HCT116 (cell line): ENCODE data around the gene ZSWIM3.

Experiments
- CTCF ChIP-seq, 3 experiments: fragments of 200-600 bp in 1 of 3; sonication (generic) in 1 of 3; IDR thresholded peaks in 2 of 3; conservative IDR thresholded peaks in 1 of 3; 2 replicates each; pipeline ENCODE4 v1.5.1; 2012 to 2017; ENCODE audit warnings: low read depth in 2 of 3, low read length in 2 of 3, antibody characterized with exemption in 1 of 3, borderline replicate concordance in 1 of 3, control low read depth in 1 of 3, mild to moderate bottlenecking in 1 of 3, mixed read lengths in 1 of 3, mixed run types in 1 of 3, moderate library complexity in 1 of 3; ENCODE audit not compliant: insufficient read depth in 1 of 3
- EGR1 ChIP-seq: IDR thresholded peaks from 2 replicates; pipeline ENCODE4 v1.6.1; 2012; ENCODE audit warnings: low read depth
- POLR2A ChIP-seq: IDR thresholded peaks from 2 replicates; pipeline ENCODE4 v1.7.0; 2011; ENCODE audit warnings: borderline replicate concordance; ENCODE audit not compliant: insufficient read depth, insufficient read length; ENCODE audit errors: extremely low read depth
- POLR2AphosphoS5 ChIP-seq: IDR thresholded peaks from 2 replicates; pipeline ENCODE4 v1.6.1; 2011; ENCODE audit warnings: mild to moderate bottlenecking, low read depth, low read length, moderate library complexity
- SRF ChIP-seq: IDR thresholded peaks from 2 replicates; pipeline ENCODE4 v1.6.1; 2012; ENCODE audit warnings: low read depth

DNA sequence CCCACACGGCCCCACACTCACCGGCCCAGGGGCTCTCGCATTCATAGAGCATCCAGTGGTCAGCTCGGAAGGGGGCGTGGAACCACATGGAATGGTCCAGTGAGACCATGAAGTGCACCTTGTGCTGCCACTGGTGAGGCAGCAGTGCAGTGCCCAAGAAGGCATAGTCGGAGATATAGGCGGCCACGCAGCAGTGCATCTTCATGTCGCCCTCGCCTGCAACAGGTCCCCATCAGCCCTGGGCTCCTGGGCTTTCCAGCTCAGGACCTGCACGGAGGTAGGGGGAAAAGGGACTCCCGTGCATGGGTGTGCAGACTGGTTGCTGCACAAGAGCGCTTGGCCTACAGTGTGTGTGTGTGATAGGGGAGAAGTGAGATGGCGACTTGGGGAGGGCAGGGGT is 13.9 kb upstream of the ZSWIM3 start:
- TF ChIP-seq SRF (no peak), POLR2A (no peak), EGR1 (no peak), CTCF (IDR thresholded peaks at IDR 0.05 in 2 of 3, conservative IDR thresholded peaks at IDR 0.05 in 1 of 3; ENCODE audit: borderline replicate concordance in 1 of 3, insufficient read depth in 1 of 3, low read depth in 2 of 3, low read length in 2 of 3) (no peak), POLR2AphosphoS5 (no peak)
